GM12878 (cell line): ENCODE measurements around the gene KCTD16. TPM values are rescaled to one million over a fixed set of nuclear protein-coding genes. Genes with fewer than 3 reads are reported as not detected.

Experiments
- ATAC-seq: fragments of 200-7000 bp; cut with Tn5 transposase; 3 replicates; pipeline ENCODE4 v1.9.1; 2020; ENCODE audit warnings: mild to moderate bottlenecking, moderate library complexity
- BruUV-seq: library from RNA; stranded (reverse); fragments of 400-500 nt; replicated peaks from 2 replicates; lab custom pipeline; 2021; lab: Mats Ljungman, UMichigan
- CTCF ChIA-PET: fragments of 300-600 bp; sonication (Branson Sonifier 250); formaldehyde crosslinking; extraction: SDS; loops from one replicate; lab custom pipeline; 2021; ENCODE audit warnings: inconsistent platforms; lab: Yijun Ruan, JAX
- POLR2A ChIA-PET: fragments of 350-600 bp; formaldehyde crosslinking; extraction: SDS; loops from one replicate; lab custom pipeline; 2021; ENCODE audit warnings: inconsistent platforms; lab: Charles Lee
- RAD21 ChIA-PET: fragments of 300-600 bp; sonication (Branson Sonifier 250); formaldehyde crosslinking; loops from one replicate; lab custom pipeline; 2023; ENCODE audit warnings: antibody characterized with exemption; ENCODE audit not compliant: unreplicated experiment; lab: Charles Lee
- SMC1A ChIA-PET: fragments of 300-600 bp; sonication (Branson Sonifier 250); formaldehyde crosslinking; loops from one replicate; lab custom pipeline; 2023; ENCODE audit not compliant: unreplicated experiment, uncharacterized antibody; lab: Charles Lee
- DNase-seq: peaks from one replicate; pipeline ENCODE4 v3.0.0-alpha.2; 2011; ENCODE audit warnings: low read depth, low spot score
- FAIRE-seq: peaks from 3 replicates; lab custom pipeline; 2011; peaks lifted over from hg19 to GRCh38; lab: Jason Lieb, UNC
- H2AFZ ChIP-seq: 2 replicates; pipeline ENCODE4 v1.6.0; 2011; ENCODE audit warnings: low read depth, low read length, control low read depth; ENCODE audit not compliant: control insufficient read depth
- H3K27ac ChIP-seq: 2 replicates; pipeline ENCODE4 v1.5.1; 2011; ENCODE audit warnings: control low read depth; ENCODE audit not compliant: control insufficient read depth, insufficient read depth
- H3K27me3 ChIP-seq, 2 experiments: replicated peaks in 1 of 2; 2 replicates each; pipeline versions ENCODE4 v1.6.0 to v1.6.1; 2011; ENCODE audit warnings: low read length in 1 of 2; ENCODE audit not compliant: control insufficient read depth in 2 of 2, insufficient read depth in 2 of 2
- H3K36me3 ChIP-seq, 2 experiments: 2 replicates each; pipeline ENCODE4 v1.5.1; 2011; ENCODE audit warnings: low read length in 1 of 2; ENCODE audit not compliant: control insufficient read depth in 2 of 2, insufficient read depth in 2 of 2
- H3K4me1 ChIP-seq: 2 replicates; pipeline ENCODE4 v1.6.1; 2011; ENCODE audit warnings: mild to moderate bottlenecking, low read length, moderate library complexity, mixed read lengths; ENCODE audit not compliant: control insufficient read depth, insufficient read depth
- H3K4me2 ChIP-seq: 2 replicates; pipeline ENCODE4 v1.6.0; 2011; ENCODE audit warnings: control low read depth; ENCODE audit not compliant: control insufficient read depth, insufficient read depth
- H3K4me3 ChIP-seq: fragments of 200-600 bp; sonication (generic); 2 replicates; pipeline ENCODE4 v1.5.1; 2016
- H3K79me2 ChIP-seq: 2 replicates; pipeline ENCODE4 v1.6.0; 2011; ENCODE audit warnings: low read length; ENCODE audit not compliant: control insufficient read depth, insufficient read depth
- H3K9ac ChIP-seq: 2 replicates; pipeline ENCODE4 v1.8.0; 2011; ENCODE audit warnings: low read length, control low read depth, mixed read lengths; ENCODE audit not compliant: control insufficient read depth, insufficient read depth
- H3K9me3 ChIP-seq: replicated peaks from 3 replicates; pipeline ENCODE4 v1.5.1; 2011; ENCODE audit warnings: mild to moderate bottlenecking, low read length; ENCODE audit not compliant: control insufficient read depth, insufficient read depth
- H4K20me1 ChIP-seq: 2 replicates; pipeline ENCODE4 v1.6.0; 2011; ENCODE audit not compliant: control insufficient read depth, insufficient read depth
- ASH2L ChIP-seq: fragments of 300-600, 200-600 bp; sonication (generic); IDR thresholded peaks from 2 replicates; pipeline ENCODE4 v1.6.1; 2017; ENCODE audit warnings: low read depth, mild to moderate bottlenecking, borderline replicate concordance
- BCL3 ChIP-seq: IDR thresholded peaks from 2 replicates; pipeline ENCODE4 v1.6.1; 2011; ENCODE audit warnings: borderline replicate concordance, low read depth, mild to moderate bottlenecking, moderate library complexity, low read length; ENCODE audit not compliant: insufficient read depth, poor library complexity, severe bottlenecking
- CBFB ChIP-seq: IDR thresholded peaks from 2 replicates; pipeline ENCODE4 v1.6.1; 2016; ENCODE audit warnings: antibody characterized with exemption, low read depth
- EED ChIP-seq: sonication (generic); IDR thresholded peaks from 2 replicates; pipeline ENCODE4 v1.6.1; 2016; ENCODE audit warnings: antibody characterized with exemption, low read depth
- FOXM1 ChIP-seq: IDR thresholded peaks from 2 replicates; pipeline ENCODE4 v1.6.1; 2012; ENCODE audit warnings: low read depth, mild to moderate bottlenecking, inconsistent platforms, low read length, moderate library complexity
- MYC ChIP-seq: IDR thresholded peaks from 2 replicates; pipeline ENCODE4 v1.6.1; 2011; ENCODE audit warnings: mild to moderate bottlenecking, low read length, moderate library complexity, inconsistent platforms; ENCODE audit not compliant: insufficient read depth, insufficient replicate concordance, insufficient read length, severe bottlenecking
- PBX3 ChIP-seq: IDR thresholded peaks from 2 replicates; pipeline ENCODE4 v1.6.1; 2011; ENCODE audit warnings: mild to moderate bottlenecking, low read depth, low read length, moderate library complexity; ENCODE audit not compliant: insufficient replicate concordance
- RB1 ChIP-seq: fragments of 450-650 bp; formaldehyde crosslinking; IDR thresholded peaks from 2 replicates; pipeline ENCODE4 v1.6.1; 2017; ENCODE audit warnings: mild to moderate bottlenecking, borderline replicate concordance
- STAT1 ChIP-seq: fragments of 450-650 bp; conservative IDR thresholded peaks from 2 replicates; pipeline ENCODE4 v1.6.1; 2014; ENCODE audit warnings: antibody characterized with exemption, mild to moderate bottlenecking
- TCF3 ChIP-seq: IDR thresholded peaks from 2 replicates; pipeline ENCODE4 v1.6.1; 2012; ENCODE audit warnings: low read depth, mild to moderate bottlenecking, low read length, borderline replicate concordance; ENCODE audit not compliant: insufficient read depth
- ZBED1 ChIP-seq: IDR thresholded peaks from 2 replicates; pipeline ENCODE4 v1.6.1; 2016; ENCODE audit warnings: borderline replicate concordance
- ZNF24 ChIP-seq: fragments of 450-650 bp; IDR thresholded peaks from 2 replicates; pipeline ENCODE4 v1.6.1; 2017; ENCODE audit warnings: antibody characterized with exemption, mild to moderate bottlenecking
- WGBS: methylation state at CpG from one replicate; pipeline ENCODE4 v1.1.6; 2016; ENCODE audit warnings: low lambda C conversion rate; ENCODE audit not compliant: insufficient replicate concordance, insufficient coverage; ENCODE audit errors: missing lambda C conversion rate; 5-methylcytosine and 5-hydroxymethylcytosine counted together
- in situ Hi-C: fragments of 300-500 bp; cut with MboI; formaldehyde crosslinking; loops from 9 replicates; pipeline ENCODE4 v1.14.3; 2018; ENCODE audit warnings: mixed read lengths
- intact Hi-C: fragments of 100-400 bp; cut with micrococcal nuclease; formaldehyde crosslinking; loops from one replicate; pipeline ENCODE4 v1.14.2; 2022; ENCODE audit not compliant: unreplicated experiment
- polyA plus RNA-seq, 11 experiments: library from polyadenylated mRNA; depleted of rRNA in 4 of 11; unstranded in 6 of 11; stranded (reverse) in 5 of 11; fragments of >200 nt; fragmentation: Nextera tagmentation in 4 of 11; fragmentation: Illumina TruSeq in 1 of 11; extraction: Ambion mirVana in 4 of 11; extraction: Trizol in 1 of 11; gene quantifications; 1 replicate in 1 of 11; 2 replicates in 10 of 11; pipeline versions ENCODE4 v1.2.1 to v1.2.3, GENCODE V29; 2011 to 2016; ENCODE audit warnings: inconsistent platforms in 2 of 11, missing spikeins in 2 of 11, low read depth in 1 of 11
- total RNA-seq, 4 experiments: library from RNA; depleted of rRNA in 3 of 4; stranded (reverse); fragments of >200 nt in 3 of 4; fragmentation: Illumina TruSeq in 1 of 4; extraction: Trizol in 1 of 4; gene quantifications; 2 replicates each; pipeline versions ENCODE4 v1.2.1 to v1.2.3, GENCODE V29; 2013 to 2021
- TF ChIP-seq, protein P1 (sequence below): fragments of 450-650 bp; formaldehyde crosslinking; IDR thresholded peaks from 2 replicates; pipeline ENCODE4 v1.5.0; 2022; ENCODE audit warnings: mild to moderate bottlenecking, missing genetic modification characterization

Gene KCTD16
- total and polyA plus RNA-seq, 10 of the 15 experiments (the other 5 are each of a cell fraction or from before 2014, with no cell fraction given), result 0.03 to 0.10 (median 0.06) TPM; not detected in 3

DNA sequence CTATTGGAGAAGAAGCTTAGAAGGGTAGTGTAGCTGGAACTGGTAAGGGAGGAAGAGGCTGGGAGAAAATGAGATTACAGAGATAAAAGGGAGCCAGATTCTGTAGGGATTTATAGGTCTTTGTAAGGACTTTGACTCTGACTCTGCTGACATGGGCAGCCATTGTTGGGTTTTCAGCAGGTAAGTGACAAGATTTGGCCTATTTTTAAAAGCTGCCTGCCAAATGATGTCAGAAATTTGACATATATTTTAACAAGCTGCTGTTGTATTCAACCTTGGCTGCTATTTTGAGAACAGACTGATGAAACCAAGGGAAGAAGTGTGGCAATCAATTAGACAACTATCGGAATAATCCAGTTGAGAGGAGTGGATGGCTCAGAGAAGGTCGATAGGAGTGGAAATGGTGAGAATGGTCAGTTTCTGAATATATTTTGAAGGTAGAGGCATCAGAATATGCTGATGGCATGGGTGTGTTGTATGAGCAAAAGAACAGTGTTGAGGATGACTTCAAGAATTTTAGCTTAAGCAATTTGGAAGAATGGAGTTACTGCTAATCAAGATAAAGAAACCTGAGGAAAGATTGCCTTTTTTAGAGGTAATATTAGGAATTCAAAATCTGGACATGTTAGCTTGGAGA lies 56.8 kb downstream of the KCTD16 start:
- ATAC-seq, result no peak
- H4K20me1 ChIP-seq, result no peaks in the 10 kb centered on the region
- H3K9me3 ChIP-seq, result no peaks in the 10 kb centered on the region
- no peak overlapping the region for H3K4me2 ChIP-seq
- no peak for TF ChIP-seq ASH2L
- no peak for TF ChIP-seq ZNF24
- no peak for TF ChIP-seq PBX3
- TF ChIP-seq MYC, result no peak
- TF ChIP-seq STAT1, result no peak
- TF ChIP-seq TCF3, result no peak
- no peak for TF ChIP-seq RB1
- no peak for TF ChIP-seq ZBED1
- no peak for TF ChIP-seq BCL3
- no peak for TF ChIP-seq CBFB
- no peak for TF ChIP-seq FOXM1
- TF ChIP-seq, protein P1, sequence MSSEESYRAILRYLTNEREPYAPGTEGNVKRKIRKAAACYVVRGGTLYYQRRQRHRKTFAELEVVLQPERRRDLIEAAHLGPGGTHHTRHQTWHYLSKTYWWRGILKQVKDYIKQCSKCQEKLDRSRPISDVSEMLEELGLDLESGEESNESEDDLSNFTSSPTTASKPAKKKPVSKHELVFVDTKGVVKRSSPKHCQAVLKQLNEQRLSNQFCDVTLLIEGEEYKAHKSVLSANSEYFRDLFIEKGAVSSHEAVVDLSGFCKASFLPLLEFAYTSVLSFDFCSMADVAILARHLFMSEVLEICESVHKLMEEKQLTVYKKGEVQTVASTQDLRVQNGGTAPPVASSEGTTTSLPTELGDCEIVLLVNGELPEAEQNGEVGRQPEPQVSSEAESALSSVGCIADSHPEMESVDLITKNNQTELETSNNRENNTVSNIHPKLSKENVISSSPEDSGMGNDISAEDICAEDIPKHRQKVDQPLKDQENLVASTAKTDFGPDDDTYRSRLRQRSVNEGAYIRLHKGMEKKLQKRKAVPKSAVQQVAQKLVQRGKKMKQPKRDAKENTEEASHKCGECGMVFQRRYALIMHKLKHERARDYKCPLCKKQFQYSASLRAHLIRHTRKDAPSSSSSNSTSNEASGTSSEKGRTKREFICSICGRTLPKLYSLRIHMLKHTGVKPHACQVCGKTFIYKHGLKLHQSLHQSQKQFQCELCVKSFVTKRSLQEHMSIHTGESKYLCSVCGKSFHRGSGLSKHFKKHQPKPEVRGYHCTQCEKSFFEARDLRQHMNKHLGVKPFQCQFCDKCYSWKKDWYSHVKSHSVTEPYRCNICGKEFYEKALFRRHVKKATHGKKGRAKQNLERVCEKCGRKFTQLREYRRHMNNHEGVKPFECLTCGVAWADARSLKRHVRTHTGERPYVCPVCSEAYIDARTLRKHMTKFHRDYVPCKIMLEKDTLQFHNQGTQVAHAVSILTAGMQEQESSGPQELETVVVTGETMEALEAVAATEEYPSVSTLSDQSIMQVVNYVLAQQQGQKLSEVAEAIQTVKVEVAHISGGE, result no peak
- no peak for TF ChIP-seq EED
- H3K27me3 ChIP-seq, result no peaks in the 10 kb centered on the region; a peak in 1 of 4 replicates
- no TSS peak for BruUV-seq
- no peak for DNase-seq
- 21% methylated on average over 2 of the region's 2 CpGs for WGBS
- no peak overlapping the region for H2AFZ ChIP-seq
- H3K36me3 ChIP-seq, result no peaks in the 10 kb centered on the region
- no peaks in the 10 kb centered on the region for H3K79me2 ChIP-seq
- FAIRE-seq, result no peak
- ChIA-PET RAD21 (no interaction called here), POLR2A (no interaction called here), CTCF (interaction anchor here (0.7 kb wide), 1 partner anchor 14 kb away, joined by 3 read pairs; no protein-coding TSS in a partner anchor), SMC1A (interaction anchor here (2.0 kb wide), 1 partner anchor 13 kb away, joined by 5 read pairs; no protein-coding TSS in a partner anchor)
- in situ Hi-C loops (no loop called here), intact Hi-C loops (no loop called here)
- H3K4me1 ChIP-seq, result no peaks in the 10 kb centered on the region
- H3K9ac ChIP-seq, result no peak overlapping the region
- H3K27ac ChIP-seq, result no peak overlapping the region
- H3K4me3 ChIP-seq, result no peak overlapping the region
